GM12874 (cell line): ENCODE results near the gene LRP11.

Source experiments
- CTCF ChIP-seq: IDR thresholded peaks from 2 replicates; pipeline ENCODE4 v1.5.1; 2011; ENCODE audit warnings: low read depth, mild to moderate bottlenecking, control low read depth, low read length, moderate library complexity; ENCODE audit not compliant: insufficient read depth

Gene LRP11

GRCh38 chr6:149861603-149862423, 2.3 kb downstream of the LRP11 start:
- no peak for TF ChIP-seq CTCF

DNA sequence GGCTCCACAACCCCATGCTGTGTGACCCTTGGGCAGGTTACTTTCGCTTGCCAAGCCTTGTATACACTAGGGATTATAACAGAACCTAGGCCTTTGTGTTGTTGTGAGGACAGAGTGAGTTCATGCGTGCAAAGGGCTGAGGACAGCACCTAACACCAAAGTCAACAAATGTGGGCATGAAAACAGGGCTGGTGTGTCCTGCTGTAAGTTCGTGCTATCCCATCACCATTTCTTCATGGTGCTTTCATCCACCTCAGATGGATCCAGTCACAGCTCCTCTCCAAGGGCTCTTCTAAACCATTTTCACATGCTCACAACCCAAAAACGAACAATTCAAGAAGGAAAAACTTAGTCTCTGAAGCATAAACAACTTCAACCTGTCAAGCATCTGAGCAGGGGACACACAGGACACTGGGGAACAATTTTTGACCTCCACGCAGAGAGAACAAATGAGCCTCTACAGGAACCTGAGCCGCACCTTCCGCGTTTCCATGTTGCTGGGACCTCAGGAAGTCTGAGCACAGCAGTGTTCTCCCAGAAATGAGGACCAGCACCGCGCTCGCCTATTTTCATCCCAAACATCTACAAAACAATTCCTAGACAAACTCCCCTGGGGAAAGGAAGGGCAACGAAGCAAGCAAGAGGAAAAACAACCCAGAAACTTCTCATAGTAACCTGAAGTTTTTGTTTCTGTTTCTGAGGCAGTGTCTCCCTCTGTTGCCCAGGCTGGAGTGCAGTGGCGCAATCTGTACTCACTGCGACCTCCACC, 3.1 kb downstream of the LRP11 start:
- TF ChIP-seq CTCF, result no peak

DNA sequence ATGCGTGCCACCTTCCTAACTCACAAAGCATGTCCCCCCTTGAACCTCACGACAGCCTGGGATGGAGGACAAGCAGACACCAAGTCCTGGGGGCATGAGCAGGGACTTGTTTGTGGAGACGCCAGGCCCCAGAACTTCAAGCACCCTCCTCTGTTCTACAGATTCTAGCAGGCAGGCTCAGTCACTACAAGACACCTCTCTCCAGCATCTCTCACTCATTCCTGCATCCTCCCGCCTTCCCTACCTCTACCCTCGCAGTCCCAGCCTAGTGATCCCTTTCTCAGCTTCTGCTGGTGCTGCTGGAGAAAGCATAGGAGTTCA, 3.7 kb downstream of the LRP11 start:
- TF ChIP-seq CTCF, result no peak

DNA sequence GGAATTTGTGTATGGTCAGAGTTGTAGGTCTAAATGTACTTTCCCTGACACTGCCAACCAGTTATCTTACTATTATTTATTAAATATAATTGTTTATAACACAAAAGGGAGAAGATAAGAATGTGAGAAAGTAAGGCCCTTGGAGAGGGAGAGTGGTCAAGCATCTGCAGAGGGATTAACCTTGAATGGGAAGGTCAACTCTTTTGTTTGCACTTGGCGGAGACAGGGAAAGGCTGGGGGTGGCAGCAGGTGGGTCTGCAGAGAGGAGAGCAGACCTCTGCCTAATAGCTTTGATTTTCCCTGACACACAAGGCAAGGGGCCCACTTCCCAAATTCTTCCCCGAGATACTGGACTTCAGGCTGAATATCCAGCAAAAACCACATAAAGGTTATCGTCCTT, 4.2 kb downstream of the LRP11 start:
- TF ChIP-seq CTCF, result no peak

GRCh38 chr6:149859368-149859767, 4.8 kb downstream of the LRP11 start:
- TF ChIP-seq CTCF, result no peak

DNA sequence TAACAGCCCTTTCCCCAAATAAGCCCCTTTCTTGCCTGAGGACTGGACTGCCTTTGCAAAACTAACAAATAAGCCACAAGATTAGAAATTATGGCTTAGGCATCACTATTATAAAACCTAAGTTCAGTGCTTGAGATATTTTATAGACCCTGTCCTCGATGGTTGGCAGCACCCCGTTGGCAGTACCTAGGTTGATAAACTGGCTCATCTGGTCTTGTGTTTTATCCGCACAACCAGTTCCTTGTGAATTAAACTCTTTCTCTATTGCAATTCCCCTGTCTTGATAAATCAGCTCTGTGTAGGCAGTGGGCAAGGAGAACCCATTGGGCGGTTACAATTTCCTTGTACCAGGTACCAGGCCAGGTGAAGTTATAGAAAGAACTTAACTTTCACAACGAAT, 6.6 kb downstream of the LRP11 start:
- TF ChIP-seq CTCF, result no peak

GRCh38 chr6:149856256-149856994, 7.7 kb downstream of the LRP11 start:
- no peak for TF ChIP-seq CTCF
